Muscle layer of duodenum (tissue), 2 donors: ENCODE measurements around the gene COPS3.

Source experiments
- H3K27ac ChIP-seq: one replicate; pipeline ENCODE4 v1.7.0; 2013; ENCODE audit warnings: mild to moderate bottlenecking, low read length
- H3K27me3 ChIP-seq: one replicate; pipeline ENCODE4 v1.7.0; 2013; ENCODE audit warnings: low read depth, mild to moderate bottlenecking, control low read depth, low read length
- H3K36me3 ChIP-seq, 2 donors: one replicate each; pipeline ENCODE4 v1.7.0; 2013; ENCODE audit warnings: low read length in 2 of 2, control low read depth in 1 of 2, mild to moderate bottlenecking in 1 of 2; ENCODE audit not compliant: insufficient read depth in 2 of 2, control insufficient read depth in 1 of 2
- H3K4me1 ChIP-seq, 2 donors: one replicate each; pipeline ENCODE4 v1.7.0; 2013; ENCODE audit warnings: low read length in 2 of 2, mild to moderate bottlenecking in 2 of 2, control low read depth in 1 of 2, moderate library complexity in 1 of 2; ENCODE audit not compliant: insufficient read depth in 2 of 2, control insufficient read depth in 1 of 2
- H3K4me3 ChIP-seq, 2 donors: one replicate each; pipeline ENCODE4 v1.7.0; 2013; ENCODE audit warnings: low read length in 2 of 2, low read depth in 1 of 2, mild to moderate bottlenecking in 1 of 2
- H3K9me3 ChIP-seq, 2 donors: one replicate each; pipeline ENCODE4 v1.7.0; 2013; ENCODE audit warnings: low read length in 2 of 2, control low read depth in 1 of 2, mild to moderate bottlenecking in 1 of 2; ENCODE audit not compliant: control insufficient read depth in 1 of 2
- donor health status: healthy.

COPS3 gene

DNA sequence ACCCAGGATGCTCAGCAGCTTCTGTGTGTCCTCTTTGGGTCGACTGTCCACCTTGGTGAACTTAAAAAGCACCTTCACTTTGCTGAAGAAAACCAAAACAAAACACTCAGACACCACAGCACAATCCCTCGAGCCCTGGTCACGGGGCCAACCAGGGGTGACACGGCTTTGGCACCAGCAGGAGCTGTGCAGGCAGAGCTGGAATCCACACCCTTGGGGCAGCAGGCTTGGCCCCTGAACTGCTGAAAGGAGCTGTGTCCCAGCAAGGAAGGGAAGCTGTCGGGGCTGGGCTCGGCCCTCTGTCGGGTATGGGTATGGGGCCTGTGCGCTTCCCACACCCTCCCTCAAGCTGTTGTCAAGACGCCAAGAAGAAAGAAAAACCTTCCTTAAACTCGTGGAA is 67.3 kb downstream of the COPS3 start:
- Histone ChIP-seq H3K27ac (no peak overlapping the region), H3K27me3 (no peaks in the 10 kb centered on the region), H3K4me3 (no peak overlapping the region), H3K9me3 (no peaks in the 10 kb centered on the region), H3K36me3 (peaks cover 39 to 60% of the 10 kb centered on the region in 2 donors), H3K4me1 (peaks cover 0 to 13% of the 10 kb centered on the region in 2 donors)

DNA sequence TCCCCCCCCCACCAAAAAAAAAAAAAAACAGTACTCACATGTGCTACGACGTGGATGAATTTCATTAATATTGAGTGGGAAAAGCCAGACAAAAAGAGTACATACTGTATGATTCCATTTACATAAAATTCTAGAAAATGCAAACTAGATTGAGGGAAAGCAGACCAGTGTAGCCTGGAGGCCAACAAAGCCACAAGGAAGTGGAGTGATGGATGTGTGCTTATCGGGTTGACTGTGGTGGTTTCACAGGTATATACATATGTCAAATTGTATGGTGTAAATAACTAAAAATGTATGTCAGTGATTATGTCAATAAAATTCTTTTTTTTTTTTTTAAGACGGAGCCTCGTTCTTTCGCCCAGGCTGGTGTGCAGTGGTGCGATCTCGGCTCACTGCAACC is 73.0 kb downstream of the COPS3 start:
- H3K4me1 ChIP-seq: peaks cover 12 to 35% of the 10 kb centered on the region in 2 donors
- H3K27ac ChIP-seq: no peak overlapping the region
- H3K9me3 ChIP-seq: no peaks in the 10 kb centered on the region
- peaks cover 4% of the 10 kb centered on the region in 2 donors for H3K36me3 ChIP-seq
- H3K27me3 ChIP-seq: no peaks in the 10 kb centered on the region
- H3K4me3 ChIP-seq: no peak overlapping the region

DNA sequence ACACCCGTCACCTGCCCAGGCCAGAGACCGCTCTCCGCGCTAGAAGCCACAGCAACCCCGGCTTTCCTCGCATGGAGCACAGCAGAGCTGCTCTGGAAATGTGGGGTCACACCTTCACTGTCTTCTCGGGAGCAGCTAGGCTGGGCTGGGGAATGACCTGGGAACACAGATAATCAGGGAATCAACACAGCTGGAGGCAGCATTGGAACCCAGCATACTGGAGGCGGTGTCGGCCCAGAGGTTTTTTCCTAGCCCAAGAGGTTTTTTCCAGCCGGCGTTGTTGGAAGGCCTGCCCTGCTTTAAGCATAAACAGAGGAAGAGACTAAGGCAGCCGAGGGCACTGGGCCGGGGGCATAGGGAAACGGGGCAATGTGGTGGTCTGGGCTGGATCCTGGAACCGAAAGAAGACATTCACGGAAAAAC is 74.1 kb downstream of the COPS3 start:
- Histone ChIP-seq H3K4me3 (peak overlapping the region in 1 of 2 donors; percentile 90), H3K9me3 (no peaks in the 10 kb centered on the region), H3K36me3 (peaks cover 0 to 7% of the 10 kb centered on the region in 2 donors), H3K27ac (peak overlapping the region; percentile 23), H3K27me3 (no peaks in the 10 kb centered on the region), H3K4me1 (peaks cover 12 to 45% of the 10 kb centered on the region in 2 donors)

DNA sequence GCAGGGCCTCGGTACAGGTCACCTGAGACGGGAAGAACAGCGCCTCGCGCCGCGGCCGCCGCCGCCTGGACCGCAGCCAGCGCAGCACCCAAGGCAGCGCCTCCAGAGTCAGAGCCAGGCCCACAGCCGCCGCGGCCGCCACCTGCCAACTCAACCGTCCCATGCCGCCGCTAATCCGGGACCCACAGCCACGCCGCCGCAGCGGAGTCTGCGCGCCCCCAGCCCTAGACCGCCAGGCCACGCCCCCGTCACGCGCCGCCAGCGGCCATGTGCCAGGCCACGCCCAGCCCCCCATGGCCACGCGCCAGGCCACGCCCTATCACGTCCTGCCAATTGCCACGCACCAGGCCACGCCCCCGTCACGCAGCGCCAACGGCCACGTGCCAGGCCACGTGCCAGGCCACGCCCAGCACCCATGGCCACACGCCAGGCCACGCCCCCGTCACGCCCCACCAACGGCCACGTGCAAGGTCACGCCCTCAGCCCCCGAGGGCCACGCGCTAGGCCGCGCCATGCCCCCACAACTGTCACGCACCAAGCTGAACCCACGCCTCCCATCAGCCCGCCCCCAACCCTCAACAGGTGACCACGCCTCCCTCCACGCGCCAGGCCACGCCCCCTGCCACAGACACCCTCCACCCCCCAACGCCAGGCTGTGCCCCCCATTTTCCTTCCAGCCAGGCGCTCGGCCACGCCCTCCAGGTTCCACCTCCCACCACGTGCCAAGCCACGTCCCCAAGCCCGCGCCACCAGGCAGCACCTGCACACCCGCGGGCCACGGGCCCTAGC is 74.7 kb downstream of the COPS3 start, which contains the start of gene PLD6:
Gene PLD6, minus strand, starts transcription at position 210 of the 789 bp plus-strand sequence. Its CDS starts 47 bp downstream, at position 163.
- Histone ChIP-seq H3K9me3 (no peaks in the 10 kb centered on the region), H3K27me3 (no peaks in the 10 kb centered on the region), H3K4me1 (peaks cover 12 to 49% of the 10 kb centered on the region in 2 donors), H3K4me3 (peak within 1 kb of the TSS; percentile 57 to 90), H3K27ac (peak within 1 kb of the TSS; percentile 23), H3K36me3 (peaks cover 0 to 8% of the 10 kb centered on the region in 2 donors)

DNA sequence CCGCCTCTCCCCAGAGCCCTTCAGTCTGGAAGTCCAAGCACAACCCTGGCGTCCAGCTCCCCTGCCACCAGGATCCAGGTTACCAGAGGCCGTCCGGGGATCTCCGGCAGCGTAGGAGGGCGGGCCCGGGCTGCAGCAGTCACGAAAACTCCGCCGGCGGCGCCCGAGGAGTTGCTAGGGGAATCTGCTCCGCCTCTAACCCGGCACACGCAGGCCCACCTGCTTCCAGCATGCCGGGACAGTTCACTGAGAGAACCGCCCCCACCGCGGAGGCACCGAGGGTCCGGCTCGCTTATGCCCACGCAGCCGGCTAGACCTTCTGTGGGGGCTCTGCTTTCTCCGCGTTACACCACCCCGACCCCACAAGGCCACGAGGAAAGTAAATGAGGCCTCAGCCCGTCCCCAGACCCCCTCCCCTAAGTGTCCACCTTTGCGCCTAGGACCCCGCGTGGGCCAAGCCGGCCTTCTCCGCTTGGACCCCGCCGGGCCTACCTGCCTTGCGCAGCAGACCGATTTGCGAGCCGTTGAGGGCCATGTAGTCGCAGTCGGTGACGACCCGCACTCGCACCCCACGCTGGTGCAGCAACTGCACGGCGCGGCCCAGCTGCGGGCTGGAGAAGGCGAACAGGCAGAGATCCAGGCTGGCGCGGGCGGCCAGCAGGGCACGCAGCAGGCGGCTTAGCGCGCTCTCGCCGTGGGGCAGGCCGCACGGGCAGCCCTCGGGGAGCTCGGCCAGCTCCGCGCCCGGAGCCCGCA is 75.5 kb downstream of the COPS3 start:
- Histone ChIP-seq H3K36me3 (peaks cover 0 to 11% of the 10 kb centered on the region in 2 donors), H3K4me1 (peaks cover 12 to 52% of the 10 kb centered on the region in 2 donors), H3K27me3 (no peaks in the 10 kb centered on the region), H3K9me3 (no peaks in the 10 kb centered on the region), H3K4me3 (peak overlapping the region; percentile 57 to 90), H3K27ac (no peak overlapping the region)

DNA sequence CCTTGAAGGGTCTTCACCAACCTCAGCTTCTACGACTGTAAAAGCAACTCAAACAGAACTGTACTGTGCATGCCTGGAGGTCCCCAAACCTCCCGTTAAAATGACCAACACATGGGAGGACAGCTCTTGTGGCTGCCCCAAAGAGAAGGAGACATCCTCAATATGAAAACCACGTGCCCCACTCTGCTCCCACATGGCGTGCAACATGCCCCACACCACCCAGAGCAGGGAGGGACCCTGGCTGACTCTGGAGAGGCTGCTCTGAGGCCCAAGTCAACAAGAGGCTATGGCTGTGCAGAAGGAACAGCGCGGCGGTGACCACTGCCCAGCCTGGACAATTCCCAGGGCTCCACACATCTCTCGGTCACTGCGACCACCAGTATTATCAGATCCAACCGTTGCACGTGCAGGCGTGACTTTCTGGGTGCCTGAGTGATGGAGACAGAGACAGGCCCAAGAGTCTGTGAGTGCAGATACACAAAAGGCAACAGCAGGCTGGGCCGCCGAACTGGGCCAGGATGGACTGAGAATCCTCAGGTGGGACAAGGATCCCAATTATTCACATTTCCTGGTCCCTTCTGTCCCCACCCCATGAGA is 76.3 kb downstream of the COPS3 start:
- H3K4me3 ChIP-seq: peak overlapping the region; percentile 57 to 90
- peaks cover 12 to 59% of the 10 kb centered on the region in 2 donors for H3K4me1 ChIP-seq
- H3K27ac ChIP-seq: no peak overlapping the region
- H3K9me3 ChIP-seq: no peaks in the 10 kb centered on the region
- H3K27me3 ChIP-seq: no peaks in the 10 kb centered on the region
- peaks cover 0 to 11% of the 10 kb centered on the region in 2 donors for H3K36me3 ChIP-seq

DNA sequence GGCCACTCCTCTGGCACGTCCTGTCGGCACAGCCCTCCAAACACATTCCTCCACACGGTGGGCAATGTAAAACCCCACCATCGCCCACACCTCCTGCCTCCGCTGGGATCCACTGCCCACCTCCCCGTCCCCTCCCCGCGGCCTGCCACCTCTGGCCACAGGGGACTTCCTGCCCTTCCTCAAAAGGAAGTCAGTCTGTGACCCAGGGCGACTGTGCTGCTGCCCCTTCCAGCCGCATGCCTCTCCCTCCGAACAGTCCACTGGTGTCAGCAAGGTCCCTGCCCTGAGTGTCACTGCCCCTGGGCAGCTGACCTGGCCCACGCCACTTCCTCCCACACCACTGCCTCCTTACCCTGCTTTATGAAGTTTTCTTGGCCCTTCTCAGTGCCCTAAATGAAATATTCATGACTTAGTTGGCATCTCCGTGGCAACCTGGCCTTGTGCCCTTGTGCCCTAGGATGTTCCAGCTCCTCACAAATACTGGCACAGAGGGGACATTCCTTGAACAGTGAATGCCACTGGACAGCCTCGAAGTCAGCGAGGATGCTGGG is 76.9 kb downstream of the COPS3 start:
- Histone ChIP-seq H3K9me3 (no peaks in the 10 kb centered on the region), H3K36me3 (peaks cover 0 to 11% of the 10 kb centered on the region in 2 donors), H3K4me1 (peaks cover 12 to 61% of the 10 kb centered on the region in 2 donors), H3K27me3 (no peaks in the 10 kb centered on the region), H3K27ac (peak overlapping the region; percentile 45), H3K4me3 (peak overlapping the region; percentile 57 to 90)

DNA sequence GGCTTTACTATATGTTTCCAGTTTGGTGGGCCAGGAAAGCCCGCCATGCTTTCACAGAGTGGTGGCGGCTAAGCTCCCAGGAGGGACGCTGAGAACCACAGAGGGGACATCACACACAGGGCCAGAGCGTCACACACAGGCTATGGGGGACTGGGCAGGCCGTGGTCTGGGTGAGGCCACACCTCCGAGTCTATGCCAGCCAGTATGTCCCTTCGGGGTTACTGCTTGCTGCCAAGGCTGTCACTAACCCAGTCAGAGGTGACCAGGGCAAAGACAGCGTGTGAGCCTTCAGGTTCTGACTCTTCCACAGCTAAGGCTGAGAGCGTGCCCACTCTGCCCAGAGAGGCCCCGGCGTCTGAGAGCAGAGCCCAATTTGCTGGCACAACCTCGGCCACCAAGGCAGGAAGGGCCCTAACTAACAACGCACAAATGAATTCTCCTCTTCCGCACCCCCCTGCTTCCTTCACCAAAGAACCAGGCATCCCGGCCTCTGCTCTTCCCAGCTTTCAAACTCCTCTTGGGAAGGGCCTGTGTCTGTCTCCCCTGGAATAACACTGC is 77.8 kb downstream of the COPS3 start:
- Histone ChIP-seq H3K9me3 (no peaks in the 10 kb centered on the region), H3K27me3 (no peaks in the 10 kb centered on the region), H3K4me3 (no peak overlapping the region), H3K36me3 (peaks cover 0 to 11% of the 10 kb centered on the region in 2 donors), H3K4me1 (peaks cover 12 to 61% of the 10 kb centered on the region in 2 donors), H3K27ac (peak overlapping the region; percentile 21)

DNA sequence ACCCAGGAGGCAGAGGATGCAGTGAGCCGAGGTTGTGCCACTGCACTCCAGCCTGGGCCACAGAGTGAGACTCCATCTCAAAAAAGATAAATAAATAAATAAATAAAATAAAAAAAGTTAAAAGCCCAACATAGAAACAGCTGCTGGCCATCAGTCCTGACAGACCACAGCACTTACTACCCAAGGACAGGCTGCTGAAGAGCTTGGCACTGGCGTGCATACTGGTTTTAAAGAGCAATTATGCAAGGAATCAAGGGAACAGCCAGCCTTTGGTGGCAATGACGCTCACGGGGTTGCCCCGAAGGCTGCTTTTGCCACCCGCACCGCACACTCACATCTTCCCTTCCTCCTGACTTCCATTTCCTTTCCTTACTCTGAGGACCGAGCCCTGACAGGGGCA is 79.1 kb downstream of the COPS3 start:
- Histone ChIP-seq H3K9me3 (no peaks in the 10 kb centered on the region), H3K27me3 (no peaks in the 10 kb centered on the region), H3K36me3 (peaks cover 0 to 11% of the 10 kb centered on the region in 2 donors), H3K4me1 (peaks cover 12 to 58% of the 10 kb centered on the region in 2 donors), H3K4me3 (no peak overlapping the region), H3K27ac (no peak overlapping the region)

DNA sequence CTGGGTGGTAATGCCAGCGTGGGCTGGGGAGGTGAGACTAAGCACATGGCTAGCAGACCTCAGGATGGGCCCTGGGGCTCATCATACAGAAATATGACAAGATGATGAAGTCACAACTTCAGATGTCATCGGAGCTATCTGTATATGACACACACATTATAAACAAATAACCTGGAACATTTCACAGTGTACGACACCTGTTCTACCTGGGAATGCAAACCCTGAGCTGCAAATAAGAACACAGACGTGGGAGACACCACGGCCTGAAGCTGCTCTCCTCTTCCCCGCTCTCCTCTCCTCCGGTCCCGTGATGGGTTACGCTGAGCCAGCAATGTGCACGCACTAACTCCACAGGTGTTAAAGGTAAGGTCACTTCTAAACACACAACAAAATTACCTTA is 79.8 kb downstream of the COPS3 start:
- no peaks in the 10 kb centered on the region for H3K9me3 ChIP-seq
- no peak overlapping the region for H3K4me3 ChIP-seq
- peaks cover 12 to 53% of the 10 kb centered on the region in 2 donors for H3K4me1 ChIP-seq
- no peaks in the 10 kb centered on the region for H3K27me3 ChIP-seq
- H3K27ac ChIP-seq: peak overlapping the region; percentile 45
- peaks cover 0 to 11% of the 10 kb centered on the region in 2 donors for H3K36me3 ChIP-seq
